Activated CD4-positive, alpha-beta T cell treated with anti-CD3 and anti-CD28 coated beads for 1 hour (primary cell): Measurements from ENCODE around the gene RNF126.
A peak's percentile ranks its signal among the peaks of the same experiment; 100 is the strongest.
"Not testable (repeated sequence)": the region's sequence is repeated elsewhere in the genome, so short reads cannot be mapped to it uniquely, and the experiment has no call there.

ENCODE experiments used
- DNase-seq: peaks from one replicate; pipeline ENCODE4 v3.0.0-alpha.2; 2020

Gene RNF126

GRCh38 chr19:645912-646778 is 16.9 kb downstream of the RNF126 start:
- no peak for DNase-seq

GRCh38 chr19:644789-645188 is 18.2 kb downstream of the RNF126 start:
- DNase-seq = no peak

- DNase-seq = no peak
Measured at GRCh38 chr19:644363-644762, 18.7 kb downstream of the RNF126 start.

- DNase-seq = no peak
Measured at GRCh38 chr19:643736-644135, 19.3 kb downstream of the RNF126 start.

- DNase-seq = no peak
Measured at GRCh38 chr19:642767-643727, 20.0 kb downstream of the RNF126 start.

- no peak for DNase-seq
Measured at GRCh38 chr19:641702-642101, 21.3 kb downstream of the RNF126 start.

GRCh38 chr19:640606-641189 is 22.3 kb downstream of the RNF126 start:
- no peak for DNase-seq

- no peak for DNase-seq
Measured at GRCh38 chr19:640161-640558, 22.9 kb downstream of the RNF126 start.

GRCh38 chr19:639253-640160 is 23.5 kb downstream of the RNF126 start, which contains the start of gene FGF22:
TSS of gene FGF22 (plus strand) at chr19:639879. CDS start at chr19:639926, 47 bp downstream.
- peak; percentile 95 for DNase-seq

GRCh38 chr19:638906-639252 is 24.1 kb downstream of the RNF126 start:
- no peak for DNase-seq

- DNase-seq = no peak
Measured at GRCh38 chr19:634975-635652, 27.9 kb downstream of the RNF126 start.

- no peak for DNase-seq
Measured at GRCh38 chr19:633786-634639, 29.0 kb downstream of the RNF126 start.

- peak; percentile 95 for DNase-seq
Measured at GRCh38 chr19:633068-633785, 29.8 kb downstream of the RNF126 start, which contains the start of gene POLRMT. TSS of gene POLRMT (minus strand) at chr19:633537. CDS start at chr19:633512, 25 bp downstream.

GRCh38 chr19:632579-633067 is 30.4 kb downstream of the RNF126 start:
- DNase-seq = no peak

- DNase-seq = no peak
Measured at GRCh38 chr19:629961-630714, 32.9 kb downstream of the RNF126 start.

GRCh38 chr19:629515-629914 is 33.5 kb downstream of the RNF126 start:
- not testable (repeated sequence) for DNase-seq

GRCh38 chr19:628168-628567 is 34.8 kb downstream of the RNF126 start:
- no peak for DNase-seq

- DNase-seq = not testable (repeated sequence)
Measured at GRCh38 chr19:626566-626965, 36.4 kb downstream of the RNF126 start.

GRCh38 chr19:625257-625656 is 37.8 kb downstream of the RNF126 start:
- no peak for DNase-seq
